Measurements from ENCODE around the gene PIWIL4. TPM values are rescaled to one million over a fixed set of nuclear protein-coding genes. Genes with fewer than 3 reads are reported as not detected.

PIWIL4 gene
- polyA plus RNA-seq, 1 of the 3 experiments (the other 2 are of a cell fraction) = 1.7 TPM

DNA sequence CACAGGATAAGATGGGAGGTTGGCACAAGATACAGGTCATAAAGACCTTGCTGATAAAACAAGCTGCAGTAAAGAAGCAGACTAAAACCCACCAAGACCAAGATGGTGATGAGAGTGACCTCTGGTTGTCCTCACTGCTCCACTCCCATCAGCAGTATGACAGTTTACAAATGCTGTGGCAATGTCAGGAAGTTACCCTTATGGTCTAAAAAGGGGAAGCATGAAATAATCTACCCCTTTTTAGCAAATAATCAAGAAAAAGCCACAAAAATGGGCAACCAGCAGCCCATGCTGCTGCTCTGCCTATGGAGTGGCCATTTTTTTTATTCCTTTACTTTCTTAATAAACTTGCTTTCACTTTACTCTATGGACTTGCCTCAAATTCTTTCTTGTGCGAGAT lies 8.7 kb upstream of the PIWIL4 start:
- no peak for TF ChIP-seq MXI1 (IDR thresholded peaks at IDR 0.05; ENCODE audit: low read depth, low read length)
- TF ChIP-seq YY1 (IDR thresholded peaks at IDR 0.05; ENCODE audit: low read depth) = no peak
- TF ChIP-seq, protein P1, sequence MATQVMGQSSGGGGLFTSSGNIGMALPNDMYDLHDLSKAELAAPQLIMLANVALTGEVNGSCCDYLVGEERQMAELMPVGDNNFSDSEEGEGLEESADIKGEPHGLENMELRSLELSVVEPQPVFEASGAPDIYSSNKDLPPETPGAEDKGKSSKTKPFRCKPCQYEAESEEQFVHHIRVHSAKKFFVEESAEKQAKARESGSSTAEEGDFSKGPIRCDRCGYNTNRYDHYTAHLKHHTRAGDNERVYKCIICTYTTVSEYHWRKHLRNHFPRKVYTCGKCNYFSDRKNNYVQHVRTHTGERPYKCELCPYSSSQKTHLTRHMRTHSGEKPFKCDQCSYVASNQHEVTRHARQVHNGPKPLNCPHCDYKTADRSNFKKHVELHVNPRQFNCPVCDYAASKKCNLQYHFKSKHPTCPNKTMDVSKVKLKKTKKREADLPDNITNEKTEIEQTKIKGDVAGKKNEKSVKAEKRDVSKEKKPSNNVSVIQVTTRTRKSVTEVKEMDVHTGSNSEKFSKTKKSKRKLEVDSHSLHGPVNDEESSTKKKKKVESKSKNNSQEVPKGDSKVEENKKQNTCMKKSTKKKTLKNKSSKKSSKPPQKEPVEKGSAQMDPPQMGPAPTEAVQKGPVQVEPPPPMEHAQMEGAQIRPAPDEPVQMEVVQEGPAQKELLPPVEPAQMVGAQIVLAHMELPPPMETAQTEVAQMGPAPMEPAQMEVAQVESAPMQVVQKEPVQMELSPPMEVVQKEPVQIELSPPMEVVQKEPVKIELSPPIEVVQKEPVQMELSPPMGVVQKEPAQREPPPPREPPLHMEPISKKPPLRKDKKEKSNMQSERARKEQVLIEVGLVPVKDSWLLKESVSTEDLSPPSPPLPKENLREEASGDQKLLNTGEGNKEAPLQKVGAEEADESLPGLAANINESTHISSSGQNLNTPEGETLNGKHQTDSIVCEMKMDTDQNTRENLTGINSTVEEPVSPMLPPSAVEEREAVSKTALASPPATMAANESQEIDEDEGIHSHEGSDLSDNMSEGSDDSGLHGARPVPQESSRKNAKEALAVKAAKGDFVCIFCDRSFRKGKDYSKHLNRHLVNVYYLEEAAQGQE (IDR thresholded peaks at IDR 0.05; ENCODE audit: low read depth, low read length) = no peak
- TF ChIP-seq USF2 (IDR thresholded peaks at IDR 0.05; ENCODE audit: borderline replicate concordance, low read depth, low read length) = no peak
- TF ChIP-seq RAD21 (IDR thresholded peaks at IDR 0.05; ENCODE audit: low read length) = no peak
- TF ChIP-seq RCOR1 (IDR thresholded peaks at IDR 0.05; ENCODE audit: low read length) = no peak
- TF ChIP-seq CTCF (IDR thresholded peaks at IDR 0.05) = no peak
- TF ChIP-seq SMC3 (IDR thresholded peaks at IDR 0.05; ENCODE audit: low read depth, low read length) = no peak
- no peak for TF ChIP-seq ELF1 (IDR thresholded peaks at IDR 0.05)
- TF ChIP-seq TAF1 (IDR thresholded peaks at IDR 0.05; ENCODE audit: borderline replicate concordance, low read depth, low read length) = no peak
- no peak for TF ChIP-seq CHD2 (IDR thresholded peaks at IDR 0.05; ENCODE audit: low read length, partially characterized antibody)
- TF ChIP-seq, protein P2, sequence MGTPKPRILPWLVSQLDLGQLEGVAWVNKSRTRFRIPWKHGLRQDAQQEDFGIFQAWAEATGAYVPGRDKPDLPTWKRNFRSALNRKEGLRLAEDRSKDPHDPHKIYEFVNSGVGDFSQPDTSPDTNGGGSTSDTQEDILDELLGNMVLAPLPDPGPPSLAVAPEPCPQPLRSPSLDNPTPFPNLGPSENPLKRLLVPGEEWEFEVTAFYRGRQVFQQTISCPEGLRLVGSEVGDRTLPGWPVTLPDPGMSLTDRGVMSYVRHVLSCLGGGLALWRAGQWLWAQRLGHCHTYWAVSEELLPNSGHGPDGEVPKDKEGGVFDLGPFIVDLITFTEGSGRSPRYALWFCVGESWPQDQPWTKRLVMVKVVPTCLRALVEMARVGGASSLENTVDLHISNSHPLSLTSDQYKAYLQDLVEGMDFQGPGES (IDR thresholded peaks at IDR 0.05; ENCODE audit: low read depth, low read length) = no peak
- no peak for TF ChIP-seq SIN3A (IDR thresholded peaks at IDR 0.05; ENCODE audit: borderline replicate concordance, low read depth, low read length)
- no peak for TF ChIP-seq FOXJ3 (CRISPR knock-in tag; IDR thresholded peaks at IDR 0.05)
- TF ChIP-seq NRF1 (IDR thresholded peaks at IDR 0.05; ENCODE audit: low read depth, low read length) = no peak
- no peak for TF ChIP-seq MEF2A (IDR thresholded peaks at IDR 0.05; ENCODE audit: borderline replicate concordance, low read depth)
- TF ChIP-seq EP300 (IDR thresholded peaks at IDR 0.05; ENCODE audit: borderline replicate concordance in 1 of 2, low read depth in 1 of 2, low read length in 1 of 2) = no peak
- no peak for TF ChIP-seq PBX3 (IDR thresholded peaks at IDR 0.05)
- no peak for TF ChIP-seq RFX5 (IDR thresholded peaks at IDR 0.05; ENCODE audit: low read length)
- H4K20me1 ChIP-seq (ENCODE audit: insufficient read depth) = no peaks in the 10 kb centered on the region
- H3K9me2 ChIP-seq = no peaks in the 10 kb centered on the region
- 0 out of 2 replicates have a peak, but pooled peaks cover 3% of the 10 kb centered on the region for H3K79me2 ChIP-seq (ENCODE audit: insufficient read depth)
- H3K9me3 ChIP-seq = no peaks in the 10 kb centered on the region
- CTCF ChIA-PET = no interaction called here
- H3K27me3 ChIP-seq (ENCODE audit: insufficient read depth) = no peaks in the 10 kb centered on the region
- H3K36me3 ChIP-seq (replicated peaks in 1 of 2; ENCODE audit: control insufficient read depth in 1 of 2, insufficient read depth in 2 of 2, low read length in 1 of 2) = no peaks in the 10 kb centered on the region
- H3K4me3 ChIP-seq (ENCODE audit: low read depth in 2 of 2, low read length in 1 of 2) = no peak overlapping the region
- H3K27ac ChIP-seq (ENCODE audit: low read depth in 2 of 2, low read length in 1 of 2) = peak overlapping the region in 1 of 2 experiments; percentile 87; a peak in 2 of 4 replicates
- H3F3A ChIP-seq (replicated peaks; ENCODE audit: insufficient read depth) = peaks cover 32% of the 10 kb centered on the region
- peaks cover 0 to 42% of the 10 kb centered on the region in 2 experiments; a peak in 3 of 4 replicates for H3K4me1 ChIP-seq (ENCODE audit: control insufficient read depth in 1 of 2, insufficient read depth in 2 of 2, low read depth in 1 of 2, low read length in 1 of 2)
- H2AFZ ChIP-seq (ENCODE audit: low read depth) = peak overlapping the region; percentile 12; the same call in 1 of the 2 replicates
- H3K4me2 ChIP-seq = 0 out of 2 replicates have a peak overlapping the region, but pooled peaks have one; percentile 42
- DNase-seq = no peak
- POLR2A ChIA-PET = no interaction called here
- peak overlapping the region; percentile 33; the same call in 1 of the 2 replicates for H3K9ac ChIP-seq
- WGBS (ENCODE audit: low lambda C conversion rate) = 96% methylated on average over 1 of the region's 1 CpG

All from SK-N-SH (cell line).